WTC11 (cell line): ENCODE results near the gene KAT6B.

Source experiments
- CTCF ChIP-seq: fragments of 200-600 bp; IDR thresholded peaks from 2 replicates; pipeline ENCODE4 v1.8.0; 2022; ENCODE audit warnings: antibody characterized with exemption
- ESRRA ChIP-seq: sonication (generic); formaldehyde crosslinking; IDR thresholded peaks from 2 replicates; pipeline ENCODE4 v1.8.1; 2022; ENCODE audit warnings: mild to moderate bottlenecking, missing genetic modification reagents, borderline replicate concordance
- TF ChIP-seq, protein P1 (sequence below): sonication (generic); formaldehyde crosslinking; IDR thresholded peaks from 2 replicates; pipeline ENCODE4 v1.8.1; 2023; ENCODE audit warnings: mild to moderate bottlenecking, missing genetic modification reagents, moderate library complexity
- TF ChIP-seq, protein P2 (sequence below): sonication (generic); formaldehyde crosslinking; IDR thresholded peaks from 2 replicates; pipeline ENCODE4 v1.8.1; 2022; ENCODE audit warnings: missing genetic modification reagents, borderline replicate concordance

- TF ChIP-seq, protein P1, sequence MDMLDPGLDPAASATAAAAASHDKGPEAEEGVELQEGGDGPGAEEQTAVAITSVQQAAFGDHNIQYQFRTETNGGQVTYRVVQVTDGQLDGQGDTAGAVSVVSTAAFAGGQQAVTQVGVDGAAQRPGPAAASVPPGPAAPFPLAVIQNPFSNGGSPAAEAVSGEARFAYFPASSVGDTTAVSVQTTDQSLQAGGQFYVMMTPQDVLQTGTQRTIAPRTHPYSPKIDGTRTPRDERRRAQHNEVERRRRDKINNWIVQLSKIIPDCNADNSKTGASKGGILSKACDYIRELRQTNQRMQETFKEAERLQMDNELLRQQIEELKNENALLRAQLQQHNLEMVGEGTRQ (CRISPR knock-in tag) = no peak
- TF ChIP-seq, protein P2, sequence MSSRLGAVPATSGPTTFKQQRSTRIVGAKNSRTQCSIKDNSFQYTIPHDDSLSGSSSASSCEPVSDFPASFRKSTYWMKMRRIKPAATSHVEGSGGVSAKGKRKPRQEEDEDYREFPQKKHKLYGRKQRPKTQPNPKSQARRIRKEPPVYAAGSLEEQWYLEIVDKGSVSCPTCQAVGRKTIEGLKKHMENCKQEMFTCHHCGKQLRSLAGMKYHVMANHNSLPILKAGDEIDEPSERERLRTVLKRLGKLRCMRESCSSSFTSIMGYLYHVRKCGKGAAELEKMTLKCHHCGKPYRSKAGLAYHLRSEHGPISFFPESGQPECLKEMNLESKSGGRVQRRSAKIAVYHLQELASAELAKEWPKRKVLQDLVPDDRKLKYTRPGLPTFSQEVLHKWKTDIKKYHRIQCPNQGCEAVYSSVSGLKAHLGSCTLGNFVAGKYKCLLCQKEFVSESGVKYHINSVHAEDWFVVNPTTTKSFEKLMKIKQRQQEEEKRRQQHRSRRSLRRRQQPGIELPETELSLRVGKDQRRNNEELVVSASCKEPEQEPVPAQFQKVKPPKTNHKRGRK (CRISPR knock-in tag) = no peak
- no peak for TF ChIP-seq CTCF
- TF ChIP-seq ESRRA (CRISPR knock-in tag) = no peak
Measured at GRCh38 chr10:74932648-74933047, 106.2 kb downstream of the KAT6B start.
